T-cell (primary cell): Measurements from ENCODE around the gene TOM1L2. TPM values are rescaled to one million over a fixed set of nuclear protein-coding genes. Genes with fewer than 3 reads are reported as not detected.

Experiments used
- ATAC-seq, 4 experiments: fragments of 200-7000 bp in 3 of 4; fragments of 150-1000 bp in 1 of 4; cut with Tn5 transposase; replicated peaks in 1 of 4; 1 replicate in 3 of 4; 2 replicates in 1 of 4; pipeline ENCODE4 v1.10.0; 2021; ENCODE audit warnings: moderate library complexity in 3 of 4, mild to moderate bottlenecking in 2 of 4, moderate number of reproducible peaks in 1 of 4
- CTCF ChIA-PET, 2 donors: fragments of 300-600 bp; sonication (Branson Sonifier 250); formaldehyde crosslinking; loops; one replicate each; lab custom pipeline; 2022; ENCODE audit warnings: antibody characterized with exemption in 2 of 2; lab: Charles Lee
- POLR2A ChIA-PET, 2 donors: fragments of 300-600 bp; sonication (Branson Sonifier 250); formaldehyde crosslinking; loops; one replicate each; lab custom pipeline; 2022; ENCODE audit warnings: antibody characterized with exemption in 2 of 2; lab: Charles Lee
- DNase-seq, 35 experiments: peaks; one replicate each; pipeline versions ENCODE4 v3.0.0 to v3.0.0-alpha.2; 2013 to 2023
- H3K27ac ChIP-seq: one replicate; pipeline ENCODE4 v1.5.1; 2013; ENCODE audit warnings: low read length
- H3K27me3 ChIP-seq, 2 experiments: replicated peaks in 1 of 2; 1 replicate in 1 of 2; 2 replicates in 1 of 2; pipeline versions ENCODE4 v1.6.1 to v1.7.0; 2013; ENCODE audit warnings: low read length in 1 of 2, mixed read lengths in 1 of 2; ENCODE audit not compliant: control insufficient read depth in 2 of 2, insufficient read depth in 2 of 2; ENCODE audit errors: extremely low read depth in 1 of 2
- H3K36me3 ChIP-seq, 2 donors: 1 replicate in 1 of 2; 2 replicates in 1 of 2; pipeline versions ENCODE4 v1.6.1 to v1.7.0; 2013; ENCODE audit warnings: low read length in 1 of 2; ENCODE audit not compliant: control insufficient read depth in 2 of 2, insufficient read depth in 1 of 2; ENCODE audit errors: extremely low read depth in 1 of 2
- H3K4me1 ChIP-seq, 2 experiments: 1 replicate in 1 of 2; 2 replicates in 1 of 2; pipeline versions ENCODE4 v1.6.1 to v1.7.0; 2013; ENCODE audit warnings: low read length in 2 of 2, mixed read lengths in 1 of 2; ENCODE audit not compliant: insufficient read depth in 2 of 2, control insufficient read depth in 1 of 2; ENCODE audit errors: extremely low read depth in 1 of 2
- H3K4me3 ChIP-seq, 2 donors: 1 replicate in 1 of 2; 2 replicates in 1 of 2; pipeline versions ENCODE4 v1.5.1 to v1.7.0; 2013; ENCODE audit warnings: mild to moderate bottlenecking in 2 of 2, low read length in 1 of 2, moderate library complexity in 1 of 2; ENCODE audit not compliant: control insufficient read depth in 1 of 2; ENCODE audit errors: extremely low read depth in 1 of 2
- H3K9me3 ChIP-seq: 2 replicates; pipeline ENCODE4 v1.7.0; 2013
- H3K27ac Mint-ChIP-seq, 2 donors: one replicate each; pipeline ENCODE4 v1.8.0; 2020 to 2021; ENCODE audit warnings: mild to moderate bottlenecking in 2 of 2, mixed read lengths in 2 of 2
- H3K27me3 Mint-ChIP-seq, 2 donors: one replicate each; pipeline ENCODE4 v1.8.0; 2021 to 2022; ENCODE audit warnings: mixed read lengths in 2 of 2
- H3K36me3 Mint-ChIP-seq: one replicate; pipeline ENCODE4 v1.8.0; 2021; ENCODE audit warnings: mixed read lengths
- H3K4me1 Mint-ChIP-seq, 3 donors: one replicate each; pipeline ENCODE4 v1.8.0; 2020 to 2022; ENCODE audit warnings: mixed read lengths in 3 of 3, mild to moderate bottlenecking in 1 of 3
- H3K4me3 Mint-ChIP-seq, 3 donors: one replicate each; pipeline ENCODE4 v1.8.0; 2020 to 2022; ENCODE audit warnings: mild to moderate bottlenecking in 3 of 3, mixed read lengths in 3 of 3, moderate library complexity in 3 of 3
- H3K9me3 Mint-ChIP-seq, 3 donors: one replicate each; pipeline ENCODE4 v1.8.0; 2020 to 2022; ENCODE audit warnings: mixed read lengths in 3 of 3
- WGBS: methylation state at CpG from one replicate; pipeline ENCODE4 v1.1.5; 2013; ENCODE audit warnings: missing lambda C conversion rate; ENCODE audit not compliant: insufficient coverage; 5-methylcytosine and 5-hydroxymethylcytosine counted together
- total RNA-seq, 35 experiments: library from RNA in 6 of 35; stranded (reverse) in 6 of 35; fragments of 120-200 nt in 1 of 35; gene quantifications; one replicate each; pipeline versions ENCODE4 v1.2.1 to v1.2.4 and lab custom pipeline; 2013 to 2026

TOM1L2 gene
- total RNA-seq, 5 donors from 2014 or later (not counting 1 experiment from before 2014, with no cell fraction given), result 57.5 to 71.5 (median 61.9) TPM

- Histone ChIP-seq H3K36me3 (peaks cover 5 to 38% of the 10 kb centered on the region in 2 donors), H3K4me3 (no peak overlapping the region), H3K27ac (no peak overlapping the region), H3K27me3 (no peaks in the 10 kb centered on the region), H3K9me3 (no peaks in the 10 kb centered on the region), H3K4me1 (no peaks in the 10 kb centered on the region)
- Mint-ChIP-seq H3K9me3 (no peaks in the 10 kb centered on the region), H3K36me3 (peaks cover 32% of the 10 kb centered on the region), H3K27ac (no peak overlapping the region), H3K4me3 (no peak overlapping the region), H3K4me1 (peaks cover 2 to 16% (median 7%) of the 10 kb centered on the region in 3 donors), H3K27me3 (no peaks in the 10 kb centered on the region)
- no peak for ATAC-seq
- 96% methylated on average over 2 of the region's 4 CpGs for WGBS
- ChIA-PET CTCF (interaction anchor here in 1 of 2 donors (0.6 kb wide), 1 partner anchor 801 kb away, joined by 4 read pairs; no protein-coding TSS in a partner anchor), POLR2A (interaction anchor here in 1 of 2 donors (0.6 kb wide), 1 partner anchor 162 kb away, joined by 3 read pairs; no protein-coding TSS in a partner anchor)
- no peak for DNase-seq
These were observed 84.4 kb downstream of the TOM1L2 start for GRCh38 chr17:17887752-17888304.

DNA sequence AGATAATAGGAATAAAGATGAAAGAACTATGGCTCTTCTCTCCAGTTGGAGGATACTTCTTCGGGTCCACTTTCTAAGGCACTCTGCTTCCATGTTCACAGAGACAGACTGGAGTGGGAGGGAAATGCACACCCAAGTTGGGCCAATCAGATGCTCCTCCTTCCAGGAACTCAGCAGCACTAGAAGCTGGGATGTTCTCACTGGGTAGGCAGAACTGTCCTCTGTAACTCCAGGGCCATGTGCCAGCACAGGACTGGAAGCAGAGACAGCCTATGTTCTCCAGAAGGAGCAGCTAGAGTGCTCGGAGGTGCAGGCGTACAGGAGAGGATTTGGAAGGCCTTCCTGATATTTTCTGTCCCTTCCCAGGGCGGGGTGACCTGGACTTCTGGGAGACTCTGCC, 85.5 kb downstream of the TOM1L2 start:
- Histone ChIP-seq H3K4me3 (no peak overlapping the region), H3K27ac (no peak overlapping the region), H3K36me3 (peaks cover 8 to 45% of the 10 kb centered on the region in 2 donors), H3K27me3 (no peaks in the 10 kb centered on the region), H3K9me3 (no peaks in the 10 kb centered on the region), H3K4me1 (no peaks in the 10 kb centered on the region)
- 84% methylated on average over 4 of the region's 4 CpGs for WGBS
- Mint-ChIP-seq H3K27me3 (no peaks in the 10 kb centered on the region), H3K36me3 (peaks cover 31% of the 10 kb centered on the region), H3K27ac (no peak overlapping the region), H3K4me3 (no peak overlapping the region), H3K4me1 (peaks cover 2 to 8% (median 2%) of the 10 kb centered on the region in 3 donors), H3K9me3 (no peaks in the 10 kb centered on the region)
- POLR2A ChIA-PET, result no interaction called here
- no peak for DNase-seq
- no peak for ATAC-seq
- CTCF ChIA-PET, result no interaction called here

- no peak overlapping the region for H3K27ac Mint-ChIP-seq
- peaks cover 2 to 4% (median 2%) of the 10 kb centered on the region in 3 donors for H3K4me1 Mint-ChIP-seq
- Histone ChIP-seq H3K4me1 (no peaks in the 10 kb centered on the region), H3K27ac (no peak overlapping the region), H3K27me3 (no peaks in the 10 kb centered on the region), H3K9me3 (no peaks in the 10 kb centered on the region), H3K4me3 (no peak overlapping the region), H3K36me3 (peaks cover 8 to 45% of the 10 kb centered on the region in 2 donors)
- no peaks in the 10 kb centered on the region for H3K27me3 Mint-ChIP-seq
- ChIA-PET POLR2A (no interaction called here), CTCF (no interaction called here)
- H3K36me3 Mint-ChIP-seq, result peaks cover 33% of the 10 kb centered on the region
- no peaks in the 10 kb centered on the region for H3K9me3 Mint-ChIP-seq
- no CpG with 5 or more reads among the region's 6 CpGs for WGBS
- DNase-seq (no peak), ATAC-seq (no peak)
- H3K4me3 Mint-ChIP-seq, result no peak overlapping the region
These were observed 86.0 kb downstream of the TOM1L2 start for GRCh38 chr17:17886226-17886625.

DNA sequence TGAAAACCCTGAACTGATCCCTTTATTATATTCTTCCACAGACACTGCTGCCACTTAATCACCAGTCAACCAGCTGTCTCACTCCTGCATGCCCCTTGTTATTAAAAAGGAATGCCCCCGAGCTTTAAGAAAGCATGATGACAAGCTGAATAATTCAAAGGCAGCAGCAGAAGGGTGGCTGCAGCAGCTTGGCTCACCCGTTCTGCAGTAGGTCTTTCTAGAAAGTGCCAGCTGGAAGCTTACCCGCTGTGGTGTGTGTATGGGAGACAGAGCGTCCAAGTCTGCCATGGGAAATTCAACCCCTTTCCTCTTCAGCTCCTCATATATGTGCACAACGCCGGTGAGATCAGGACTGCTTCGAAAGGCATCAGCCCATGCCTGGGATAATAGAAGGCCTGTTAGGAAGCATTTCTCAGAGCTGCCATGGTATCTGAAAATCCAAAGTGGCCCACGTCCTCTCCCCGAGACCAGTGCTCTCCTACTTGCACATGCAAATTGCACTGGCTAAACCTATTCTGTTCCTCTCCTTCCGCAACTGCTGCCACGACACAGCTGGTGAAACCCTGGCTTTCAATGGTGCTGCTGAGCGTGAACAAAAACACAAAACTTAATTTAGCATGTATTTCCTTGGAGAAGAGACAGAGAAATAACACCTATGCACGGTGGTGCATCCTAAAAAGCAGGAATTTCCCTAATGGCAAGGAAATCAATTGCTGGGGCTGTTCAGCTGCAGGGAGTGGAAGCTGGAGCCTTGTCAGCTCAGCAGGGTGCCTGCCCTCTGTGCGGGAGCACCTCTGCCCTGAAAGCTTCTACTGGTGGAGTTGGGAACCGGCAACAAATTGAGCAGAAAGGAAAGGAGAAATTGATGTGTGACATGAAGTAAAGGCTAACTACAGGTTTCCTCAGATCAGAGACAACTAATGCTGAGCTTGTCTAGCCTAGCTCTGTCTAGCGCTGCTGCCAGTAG, 87.5 kb downstream of the TOM1L2 start:
- Histone ChIP-seq H3K36me3 (peaks cover 11 to 52% of the 10 kb centered on the region in 2 donors), H3K27me3 (no peaks in the 10 kb centered on the region), H3K4me3 (no peak overlapping the region), H3K27ac (no peak overlapping the region), H3K9me3 (no peaks in the 10 kb centered on the region), H3K4me1 (no peaks in the 10 kb centered on the region)
- Mint-ChIP-seq H3K9me3 (no peaks in the 10 kb centered on the region), H3K27me3 (no peaks in the 10 kb centered on the region), H3K4me1 (no peaks in the 10 kb centered on the region), H3K36me3 (peaks cover 39% of the 10 kb centered on the region), H3K4me3 (no peak overlapping the region), H3K27ac (no peak overlapping the region)
- WGBS, result 95% methylated on average over 11 of the region's 16 CpGs
- CTCF ChIA-PET, result interaction anchor here in 1 of 2 donors (0.6 kb wide), 1 partner anchor 42 kb away, joined by 3 read pairs; no protein-coding TSS in a partner anchor
- no peak for DNase-seq
- POLR2A ChIA-PET, result no interaction called here
- no peak for ATAC-seq

GRCh38 chr17:17883801-17884200, 88.4 kb downstream of the TOM1L2 start:
- 97% methylated on average over 3 of the region's 3 CpGs for WGBS
- DNase-seq, result no peak
- no peak overlapping the region for H3K27ac Mint-ChIP-seq
- no peak overlapping the region for H3K4me3 Mint-ChIP-seq
- CTCF ChIA-PET, result interaction anchor here in 1 of 2 donors (0.8 kb wide), 1 partner anchor 9 kb away, joined by 4 read pairs; no protein-coding TSS in a partner anchor
- no peaks in the 10 kb centered on the region for H3K27me3 Mint-ChIP-seq
- H3K9me3 Mint-ChIP-seq, result no peaks in the 10 kb centered on the region
- Histone ChIP-seq H3K9me3 (no peaks in the 10 kb centered on the region), H3K4me1 (no peaks in the 10 kb centered on the region), H3K4me3 (no peak overlapping the region), H3K36me3 (peaks cover 13 to 60% of the 10 kb centered on the region in 2 donors), H3K27ac (no peak overlapping the region), H3K27me3 (no peaks in the 10 kb centered on the region)
- no peak for ATAC-seq
- H3K4me1 Mint-ChIP-seq, result no peaks in the 10 kb centered on the region
- POLR2A ChIA-PET, result no interaction called here
- H3K36me3 Mint-ChIP-seq, result peaks cover 47% of the 10 kb centered on the region

GRCh38 chr17:17882082-17882581, 90.1 kb downstream of the TOM1L2 start:
- Mint-ChIP-seq H3K36me3 (peaks cover 60% of the 10 kb centered on the region), H3K27me3 (no peaks in the 10 kb centered on the region), H3K9me3 (no peaks in the 10 kb centered on the region), H3K27ac (no peak overlapping the region), H3K4me1 (no peaks in the 10 kb centered on the region), H3K4me3 (no peak overlapping the region)
- H3K27me3 ChIP-seq, result no peaks in the 10 kb centered on the region
- ATAC-seq, result no peak
- no peaks in the 10 kb centered on the region for H3K4me1 ChIP-seq
- no peak for DNase-seq
- POLR2A ChIA-PET, result no interaction called here
- 88% methylated on average over 8 of the region's 8 CpGs for WGBS
- no peak overlapping the region for H3K27ac ChIP-seq
- no peaks in the 10 kb centered on the region for H3K9me3 ChIP-seq
- H3K4me3 ChIP-seq, result no peak overlapping the region
- H3K36me3 ChIP-seq, result peaks cover 17 to 76% of the 10 kb centered on the region in 2 donors
- CTCF ChIA-PET, result no interaction called here
